ENCODE results near the gene ACSBG1.

DNA sequence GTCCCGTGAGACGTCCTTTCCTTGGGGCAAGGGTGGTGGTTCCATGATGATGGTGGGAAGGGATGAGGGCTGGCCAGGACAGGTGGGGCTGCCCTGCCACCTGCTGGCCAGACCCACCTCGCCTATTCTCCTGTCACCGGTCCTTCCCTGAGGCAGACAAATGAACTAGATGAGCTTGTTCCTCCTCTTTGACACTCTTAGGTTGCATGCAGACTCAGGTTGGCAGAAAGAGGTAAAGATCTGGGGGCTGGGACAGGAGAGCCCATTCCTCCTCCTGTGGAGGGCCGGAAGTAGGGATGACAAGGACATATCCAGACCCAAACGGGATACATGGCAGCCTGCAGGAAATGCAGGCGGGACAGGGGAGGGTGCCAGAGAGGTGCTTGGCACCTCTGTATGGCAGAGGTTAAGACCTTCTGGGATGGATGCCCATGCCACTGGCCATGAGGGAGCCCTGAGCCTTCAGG lies 38.6 kb downstream of the ACSBG1 start:
- TF ChIP-seq POLR2A (IDR thresholded peaks at IDR 0.05; ENCODE audit: low read depth, low read length): no peak
- TF ChIP-seq POLR2AphosphoS5 (IDR thresholded peaks at IDR 0.05; ENCODE audit: low read depth, low read length): no peak

All from GM12892 (cell line).